Progenitor cell of endocrine pancreas (in vitro differentiated cells): ENCODE measurements around the gene CNIH3. TPM values are rescaled to one million over a fixed set of nuclear protein-coding genes. Genes with fewer than 3 reads are reported as not detected.

Experiments
- DNase-seq: peaks from one replicate; pipeline ENCODE4 v3.0.0; 2021; ENCODE audit warnings: low spot score; ENCODE audit not compliant: unreplicated experiment
- H3K27ac Mint-ChIP-seq: 2 replicates; pipeline ENCODE4 v1.8.0; 2021; ENCODE audit warnings: mild to moderate bottlenecking, moderate library complexity, mixed read lengths
- H3K27me3 Mint-ChIP-seq: 2 replicates; pipeline ENCODE4 v1.8.0; 2021; ENCODE audit warnings: mixed read lengths
- H3K36me3 Mint-ChIP-seq: 2 replicates; pipeline ENCODE4 v1.8.0; 2022; ENCODE audit warnings: mixed read lengths; ENCODE audit not compliant: insufficient read depth
- H3K4me1 Mint-ChIP-seq: 2 replicates; pipeline ENCODE4 v1.8.0; 2021; ENCODE audit warnings: low read depth, mixed read lengths
- H3K4me3 Mint-ChIP-seq: 2 replicates; pipeline ENCODE4 v1.8.0; 2021; ENCODE audit warnings: low read depth, mild to moderate bottlenecking, moderate library complexity, mixed read lengths
- H3K9me3 Mint-ChIP-seq: 2 replicates; pipeline ENCODE4 v1.8.0; 2021; ENCODE audit warnings: low read depth, mixed read lengths
- total RNA-seq: library from RNA; stranded (reverse); gene quantifications from 2 replicates; pipeline ENCODE4 v1.2.1, GENCODE V29; 2021
- TF ChIP-seq, protein P1 (sequence below): fragments of 200-600 bp; sonication (generic); IDR thresholded peaks from one replicate; pipeline ENCODE4 v1.5.0; 2021; ENCODE audit warnings: antibody characterized with exemption, mild to moderate bottlenecking; ENCODE audit not compliant: unreplicated experiment

The CNIH3 gene
- total RNA-seq, 1 donor from 2014 or later = 3.2 TPM

DNA sequence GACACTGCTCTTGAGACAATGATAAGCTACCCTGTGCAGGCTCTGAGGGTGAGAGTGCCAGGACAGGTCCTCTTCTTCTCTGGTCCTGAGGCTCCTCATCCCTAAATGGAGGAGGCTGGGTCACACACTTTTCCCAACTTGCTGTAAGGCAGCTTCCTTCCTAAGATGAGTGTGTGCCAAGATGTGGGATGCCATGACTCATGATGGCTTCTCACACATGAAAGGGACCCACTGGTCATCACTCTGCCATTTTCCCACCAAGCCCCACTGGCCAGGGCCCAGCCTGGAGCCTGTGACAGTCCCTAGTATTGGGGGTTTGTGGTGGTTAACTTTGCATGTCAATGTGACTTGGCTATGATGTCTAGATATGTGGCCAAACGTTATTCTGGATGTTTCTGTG lies 54.4 kb downstream of the CNIH3 start:
- Mint-ChIP-seq H3K27ac (no peak overlapping the region), H3K4me1 (no peaks in the 10 kb centered on the region), H3K4me3 (no peak overlapping the region), H3K9me3 (no peaks in the 10 kb centered on the region), H3K36me3 (no peaks in the 10 kb centered on the region), H3K27me3 (no peaks in the 10 kb centered on the region)
- TF ChIP-seq, protein P1, sequence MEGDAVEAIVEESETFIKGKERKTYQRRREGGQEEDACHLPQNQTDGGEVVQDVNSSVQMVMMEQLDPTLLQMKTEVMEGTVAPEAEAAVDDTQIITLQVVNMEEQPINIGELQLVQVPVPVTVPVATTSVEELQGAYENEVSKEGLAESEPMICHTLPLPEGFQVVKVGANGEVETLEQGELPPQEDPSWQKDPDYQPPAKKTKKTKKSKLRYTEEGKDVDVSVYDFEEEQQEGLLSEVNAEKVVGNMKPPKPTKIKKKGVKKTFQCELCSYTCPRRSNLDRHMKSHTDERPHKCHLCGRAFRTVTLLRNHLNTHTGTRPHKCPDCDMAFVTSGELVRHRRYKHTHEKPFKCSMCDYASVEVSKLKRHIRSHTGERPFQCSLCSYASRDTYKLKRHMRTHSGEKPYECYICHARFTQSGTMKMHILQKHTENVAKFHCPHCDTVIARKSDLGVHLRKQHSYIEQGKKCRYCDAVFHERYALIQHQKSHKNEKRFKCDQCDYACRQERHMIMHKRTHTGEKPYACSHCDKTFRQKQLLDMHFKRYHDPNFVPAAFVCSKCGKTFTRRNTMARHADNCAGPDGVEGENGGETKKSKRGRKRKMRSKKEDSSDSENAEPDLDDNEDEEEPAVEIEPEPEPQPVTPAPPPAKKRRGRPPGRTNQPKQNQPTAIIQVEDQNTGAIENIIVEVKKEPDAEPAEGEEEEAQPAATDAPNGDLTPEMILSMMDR = no peak
- DNase-seq = no peak

DNA sequence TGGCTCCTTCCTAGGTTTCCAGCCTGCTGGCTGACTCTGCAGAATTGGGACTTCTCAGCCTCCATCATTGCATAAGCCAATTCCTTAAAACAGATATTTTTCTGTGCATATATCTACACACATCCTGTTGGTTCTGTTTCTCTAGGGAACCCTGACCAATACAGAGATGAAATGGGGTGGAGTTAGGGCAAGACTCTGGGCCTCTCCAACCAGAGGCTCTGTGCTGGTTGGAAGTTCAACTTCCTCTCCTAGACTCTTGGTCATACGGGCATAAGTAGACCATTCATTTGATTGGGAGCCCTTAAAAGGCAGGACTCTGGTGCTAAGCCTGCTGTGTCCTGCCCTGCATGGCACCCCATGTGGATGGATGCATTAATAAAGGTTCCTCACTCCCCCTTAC lies 55.0 kb downstream of the CNIH3 start:
- H3K27ac Mint-ChIP-seq = no peak overlapping the region
- no peak overlapping the region for H3K4me3 Mint-ChIP-seq
- H3K36me3 Mint-ChIP-seq = no peaks in the 10 kb centered on the region
- H3K4me1 Mint-ChIP-seq = no peaks in the 10 kb centered on the region
- no peak for DNase-seq
- TF ChIP-seq, protein P1 = no peak
- no peaks in the 10 kb centered on the region for H3K27me3 Mint-ChIP-seq
- H3K9me3 Mint-ChIP-seq = no peaks in the 10 kb centered on the region

DNA sequence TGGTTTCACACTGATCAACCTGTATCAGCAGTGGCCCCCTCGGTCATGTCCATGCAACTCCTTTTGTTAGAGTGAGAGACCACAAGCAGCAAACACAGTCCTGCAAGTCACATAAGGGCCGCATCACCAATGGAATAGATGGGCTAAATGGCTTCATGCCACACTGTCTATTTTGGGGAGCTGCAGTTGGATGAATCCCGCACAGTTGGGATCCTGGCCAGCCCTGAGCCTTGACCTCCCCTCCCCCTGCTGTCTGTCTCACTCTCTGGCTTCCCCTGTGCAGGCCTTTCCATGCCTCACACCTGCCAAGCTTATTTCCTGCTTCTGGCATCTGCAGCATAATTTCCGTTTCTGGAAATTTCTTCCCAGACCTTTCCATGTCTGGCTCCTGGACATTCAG lies 57.0 kb downstream of the CNIH3 start:
- H3K27ac Mint-ChIP-seq = no peak overlapping the region
- no peaks in the 10 kb centered on the region for H3K9me3 Mint-ChIP-seq
- H3K4me3 Mint-ChIP-seq = no peak overlapping the region
- peaks cover 2% of the 10 kb centered on the region for H3K4me1 Mint-ChIP-seq
- no peak for DNase-seq
- H3K27me3 Mint-ChIP-seq = no peaks in the 10 kb centered on the region
- TF ChIP-seq, protein P1 = no peak
- H3K36me3 Mint-ChIP-seq = no peaks in the 10 kb centered on the region

DNA sequence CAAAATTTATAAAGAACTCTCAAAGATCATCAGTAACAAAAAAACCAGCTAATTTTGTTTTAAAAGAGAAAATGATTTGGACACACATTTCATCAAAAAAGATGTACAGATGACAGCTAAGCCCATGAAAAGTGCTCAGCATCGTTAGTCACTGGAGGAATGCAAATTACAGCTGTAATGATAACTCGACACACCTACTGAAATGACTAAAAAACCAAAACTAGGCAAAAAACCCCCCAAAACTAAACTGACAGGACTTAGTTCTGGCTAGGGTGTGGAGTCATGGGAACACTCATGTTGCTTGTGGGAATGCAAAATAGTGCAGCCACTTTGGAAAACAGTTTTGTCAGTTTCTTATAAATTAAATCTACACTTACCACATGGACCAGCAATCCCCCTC lies 59.5 kb downstream of the CNIH3 start:
- no peak for DNase-seq
- H3K27me3 Mint-ChIP-seq = no peaks in the 10 kb centered on the region
- H3K9me3 Mint-ChIP-seq = no peaks in the 10 kb centered on the region
- no peak overlapping the region for H3K27ac Mint-ChIP-seq
- TF ChIP-seq, protein P1 = no peak
- peaks cover 2% of the 10 kb centered on the region for H3K4me1 Mint-ChIP-seq
- H3K36me3 Mint-ChIP-seq = no peaks in the 10 kb centered on the region
- no peak overlapping the region for H3K4me3 Mint-ChIP-seq

DNA sequence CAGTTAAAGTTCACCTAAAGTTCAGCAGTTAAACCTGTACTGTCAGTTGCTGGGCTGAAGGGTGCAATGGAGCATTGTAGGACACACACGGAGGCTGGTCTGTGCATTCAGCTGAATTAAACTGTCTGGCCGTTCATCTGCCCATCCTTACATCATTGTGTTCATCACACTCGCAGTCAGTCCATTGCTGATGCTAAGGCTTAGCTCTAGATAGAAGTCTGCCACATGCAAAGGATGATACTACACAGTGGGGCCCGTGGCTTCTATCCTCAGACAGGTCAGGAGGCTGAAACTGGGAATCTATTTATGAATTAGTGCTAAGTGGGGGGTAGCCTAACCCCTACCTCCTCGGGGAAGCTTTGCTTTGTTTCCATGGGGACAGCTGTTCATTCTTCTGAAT lies 60.4 kb downstream of the CNIH3 start:
- no peak overlapping the region for H3K27ac Mint-ChIP-seq
- H3K4me3 Mint-ChIP-seq = no peak overlapping the region
- peaks cover 2% of the 10 kb centered on the region for H3K4me1 Mint-ChIP-seq
- TF ChIP-seq, protein P1 = no peak
- no peaks in the 10 kb centered on the region for H3K9me3 Mint-ChIP-seq
- no peaks in the 10 kb centered on the region for H3K36me3 Mint-ChIP-seq
- peaks cover 3% of the 10 kb centered on the region for H3K27me3 Mint-ChIP-seq
- no peak for DNase-seq
